Measurements from ENCODE around the gene SWI5.

SWI5 gene

GRCh38 chr9:128259156-128259555 is 16.9 kb upstream of the SWI5 start:
- peaks cover 2 to 72% (median 67%) of the 10 kb centered on the region in 5 donors for H3K36me3 ChIP-seq (ENCODE audit: control insufficient read depth in 5 of 5, insufficient read depth in 5 of 5, low read length in 5 of 5)
- no peaks in the 10 kb centered on the region for H3K27me3 ChIP-seq (ENCODE audit: control insufficient read depth in 5 of 5, insufficient read depth in 4 of 5, low read length in 5 of 5)
- no peak overlapping the region for H3K27ac ChIP-seq (ENCODE audit: low read depth, low read length)
- no peak overlapping the region for H3K4me3 ChIP-seq (ENCODE audit: low read depth in 1 of 5, low read length in 5 of 5)
- no peaks in the 10 kb centered on the region for H3K9me3 ChIP-seq (ENCODE audit: control insufficient read depth in 5 of 5, low read length in 5 of 5)
- no peak overlapping the region for H3K9ac ChIP-seq (ENCODE audit: low read length in 5 of 5)
- H3K4me1 ChIP-seq (ENCODE audit: control insufficient read depth in 5 of 5, insufficient read depth in 5 of 5, low read length in 5 of 5): peaks cover 0 to 8% (median 3%) of the 10 kb centered on the region in 5 donors

DNA sequence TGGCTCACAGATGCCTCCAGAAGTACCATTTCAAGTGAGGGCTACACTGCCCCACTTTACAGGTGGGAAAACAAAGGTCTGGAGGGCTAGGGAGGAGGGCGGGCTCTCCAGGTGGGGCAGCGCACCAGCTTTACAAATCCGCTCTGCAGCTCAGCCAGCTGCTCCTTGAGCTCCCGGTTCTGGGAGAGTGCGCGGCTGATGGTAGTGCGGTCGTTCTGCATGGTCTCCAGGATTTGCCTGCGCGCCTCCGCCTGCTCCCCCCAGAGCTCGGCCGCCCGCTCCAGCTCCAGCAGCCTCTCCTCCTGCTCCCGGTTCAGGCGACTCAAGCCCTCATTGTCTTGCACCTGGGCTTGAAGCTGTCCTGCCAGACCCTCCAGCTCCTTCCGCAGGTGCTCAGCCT is 15.7 kb upstream of the SWI5 start:
- H3K4me1 ChIP-seq (ENCODE audit: control insufficient read depth in 5 of 5, insufficient read depth in 5 of 5, low read length in 5 of 5): peaks cover 0 to 8% (median 3%) of the 10 kb centered on the region in 5 donors
- no peak overlapping the region for H3K4me3 ChIP-seq (ENCODE audit: low read depth in 1 of 5, low read length in 5 of 5)
- H3K9ac ChIP-seq (ENCODE audit: low read length in 5 of 5): no peak overlapping the region
- no peak overlapping the region for H3K27ac ChIP-seq (ENCODE audit: low read depth, low read length)
- H3K36me3 ChIP-seq (ENCODE audit: control insufficient read depth in 5 of 5, insufficient read depth in 5 of 5, low read length in 5 of 5): peaks cover 2 to 78% (median 74%) of the 10 kb centered on the region in 5 donors
- H3K9me3 ChIP-seq (ENCODE audit: control insufficient read depth in 5 of 5, low read length in 5 of 5): no peaks in the 10 kb centered on the region
- H3K27me3 ChIP-seq (ENCODE audit: control insufficient read depth in 5 of 5, insufficient read depth in 4 of 5, low read length in 5 of 5): no peaks in the 10 kb centered on the region

- no peak overlapping the region for H3K9ac ChIP-seq (ENCODE audit: low read length in 5 of 5)
- no peak overlapping the region for H3K27ac ChIP-seq (ENCODE audit: low read depth, low read length)
- peaks cover 0 to 8% (median 3%) of the 10 kb centered on the region in 5 donors for H3K4me1 ChIP-seq (ENCODE audit: control insufficient read depth in 5 of 5, insufficient read depth in 5 of 5, low read length in 5 of 5)
- no peaks in the 10 kb centered on the region for H3K9me3 ChIP-seq (ENCODE audit: control insufficient read depth in 5 of 5, low read length in 5 of 5)
- no peaks in the 10 kb centered on the region for H3K27me3 ChIP-seq (ENCODE audit: control insufficient read depth in 5 of 5, insufficient read depth in 4 of 5, low read length in 5 of 5)
- H3K36me3 ChIP-seq (ENCODE audit: control insufficient read depth in 5 of 5, insufficient read depth in 5 of 5, low read length in 5 of 5): peaks cover 5 to 85% (median 81%) of the 10 kb centered on the region in 5 donors
- no peak overlapping the region for H3K4me3 ChIP-seq (ENCODE audit: low read depth in 1 of 5, low read length in 5 of 5)
Measured at GRCh38 chr9:128262687-128263086, 13.4 kb upstream of the SWI5 start.

GRCh38 chr9:128265348-128265847 is 10.7 kb upstream of the SWI5 start:
- no peak overlapping the region for H3K9ac ChIP-seq (ENCODE audit: low read length in 5 of 5)
- no peaks in the 10 kb centered on the region for H3K9me3 ChIP-seq (ENCODE audit: control insufficient read depth in 5 of 5, low read length in 5 of 5)
- H3K4me1 ChIP-seq (ENCODE audit: control insufficient read depth in 5 of 5, insufficient read depth in 5 of 5, low read length in 5 of 5): peaks cover 0 to 8% (median 3%) of the 10 kb centered on the region in 5 donors
- H3K27ac ChIP-seq (ENCODE audit: low read depth, low read length): no peak overlapping the region
- H3K4me3 ChIP-seq (ENCODE audit: low read depth in 1 of 5, low read length in 5 of 5): no peak overlapping the region
- H3K27me3 ChIP-seq (ENCODE audit: control insufficient read depth in 5 of 5, insufficient read depth in 4 of 5, low read length in 5 of 5): no peaks in the 10 kb centered on the region
- peaks cover 5 to 79% (median 67%) of the 10 kb centered on the region in 5 donors for H3K36me3 ChIP-seq (ENCODE audit: control insufficient read depth in 5 of 5, insufficient read depth in 5 of 5, low read length in 5 of 5)

DNA sequence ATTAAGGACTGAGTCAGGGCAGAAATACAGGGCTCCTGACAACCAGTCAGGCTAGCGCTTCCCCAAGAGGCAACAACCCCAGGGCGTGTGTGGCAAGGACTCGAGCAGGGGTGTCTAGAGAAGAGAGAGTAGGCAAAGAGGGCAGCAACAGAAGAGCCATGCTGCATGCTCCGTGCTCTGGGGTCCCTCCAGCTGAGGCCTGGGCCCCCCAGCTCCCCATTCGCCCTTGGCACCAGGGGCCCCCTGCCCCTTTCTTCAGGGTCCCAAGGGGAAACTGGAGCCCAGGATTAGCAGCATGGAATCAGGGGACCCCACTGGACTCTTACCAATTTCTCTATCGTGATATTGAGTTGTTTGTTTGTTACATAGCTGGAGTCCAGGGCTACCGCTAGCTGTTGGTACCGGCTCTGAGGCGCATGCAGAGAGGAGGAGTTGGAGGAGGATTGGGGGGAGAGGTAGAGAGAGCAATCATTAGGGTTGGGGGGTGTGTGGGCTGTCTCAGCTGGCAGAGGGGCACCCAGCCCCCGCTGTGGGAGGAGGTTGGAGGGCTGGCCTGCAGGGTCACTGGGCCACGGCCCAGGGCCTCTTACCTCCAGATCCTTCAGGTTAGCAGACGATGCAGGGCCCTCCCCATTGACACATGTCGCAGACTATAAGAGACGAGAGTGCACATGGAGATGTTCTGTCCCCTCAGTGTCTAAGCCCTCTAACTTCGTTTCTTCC is 9.0 kb upstream of the SWI5 start:
- H3K4me1 ChIP-seq (ENCODE audit: control insufficient read depth in 5 of 5, insufficient read depth in 5 of 5, low read length in 5 of 5): no peaks in the 10 kb centered on the region
- H3K27ac ChIP-seq (ENCODE audit: low read depth, low read length): no peak overlapping the region
- no peaks in the 10 kb centered on the region for H3K27me3 ChIP-seq (ENCODE audit: control insufficient read depth in 5 of 5, insufficient read depth in 4 of 5, low read length in 5 of 5)
- peaks cover 5 to 74% (median 61%) of the 10 kb centered on the region in 5 donors for H3K36me3 ChIP-seq (ENCODE audit: control insufficient read depth in 5 of 5, insufficient read depth in 5 of 5, low read length in 5 of 5)
- no peak overlapping the region for H3K4me3 ChIP-seq (ENCODE audit: low read depth in 1 of 5, low read length in 5 of 5)
- no peaks in the 10 kb centered on the region for H3K9me3 ChIP-seq (ENCODE audit: control insufficient read depth in 5 of 5, low read length in 5 of 5)
- H3K9ac ChIP-seq (ENCODE audit: low read length in 5 of 5): no peak overlapping the region

DNA sequence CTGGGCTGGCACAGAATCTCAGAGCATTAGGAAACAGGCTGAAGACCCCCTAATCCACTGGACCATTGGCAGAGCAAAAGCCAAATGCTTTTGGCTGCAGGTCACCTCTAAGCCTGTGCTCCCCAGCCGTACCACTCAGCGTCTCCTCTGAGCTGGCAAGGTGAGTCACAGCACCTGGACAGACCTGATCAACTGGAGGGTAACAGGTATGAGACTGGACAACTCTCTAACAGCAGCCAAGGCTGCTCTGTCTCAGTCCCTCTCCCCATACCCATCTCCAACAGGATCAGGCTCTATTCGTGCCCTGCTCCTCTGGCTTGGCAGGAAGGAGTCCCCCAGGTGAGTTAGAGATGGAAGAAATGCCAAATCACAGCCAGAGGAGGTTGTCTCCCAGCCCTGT is 5.0 kb upstream of the SWI5 start:
- Histone ChIP-seq H3K36me3 (ENCODE audit: control insufficient read depth in 5 of 5, insufficient read depth in 5 of 5, low read length in 5 of 5) (peaks cover 3 to 61% (median 48%) of the 10 kb centered on the region in 5 donors), H3K9me3 (ENCODE audit: control insufficient read depth in 5 of 5, low read length in 5 of 5) (no peaks in the 10 kb centered on the region), H3K4me1 (ENCODE audit: control insufficient read depth in 5 of 5, insufficient read depth in 5 of 5, low read length in 5 of 5) (peaks cover 1 to 16% (median 15%) of the 10 kb centered on the region in 5 donors), H3K9ac (ENCODE audit: low read length in 5 of 5) (no peak overlapping the region), H3K27me3 (ENCODE audit: control insufficient read depth in 5 of 5, insufficient read depth in 4 of 5, low read length in 5 of 5) (no peaks in the 10 kb centered on the region), H3K27ac (ENCODE audit: low read depth, low read length) (no peak overlapping the region), H3K4me3 (ENCODE audit: low read depth in 1 of 5, low read length in 5 of 5) (no peak overlapping the region)

GRCh38 chr9:128271512-128271911 is 4.6 kb upstream of the SWI5 start:
- Histone ChIP-seq H3K27ac (ENCODE audit: low read depth, low read length) (no peak overlapping the region), H3K9me3 (ENCODE audit: control insufficient read depth in 5 of 5, low read length in 5 of 5) (no peaks in the 10 kb centered on the region), H3K27me3 (ENCODE audit: control insufficient read depth in 5 of 5, insufficient read depth in 4 of 5, low read length in 5 of 5) (no peaks in the 10 kb centered on the region), H3K4me1 (ENCODE audit: control insufficient read depth in 5 of 5, insufficient read depth in 5 of 5, low read length in 5 of 5) (peaks cover 1 to 20% (median 18%) of the 10 kb centered on the region in 5 donors), H3K36me3 (ENCODE audit: control insufficient read depth in 5 of 5, insufficient read depth in 5 of 5, low read length in 5 of 5) (peaks cover 2 to 58% (median 44%) of the 10 kb centered on the region in 5 donors), H3K4me3 (ENCODE audit: low read depth in 1 of 5, low read length in 5 of 5) (no peak overlapping the region), H3K9ac (ENCODE audit: low read length in 5 of 5) (no peak overlapping the region)

GRCh38 chr9:128274245-128274644 is 1.8 kb upstream of the SWI5 start:
- H3K4me3 ChIP-seq (ENCODE audit: low read depth in 1 of 5, low read length in 5 of 5): peak overlapping the region in 3 of 5 donors; percentile 83 to 88 (median 86)
- H3K4me1 ChIP-seq (ENCODE audit: control insufficient read depth in 5 of 5, insufficient read depth in 5 of 5, low read length in 5 of 5): peaks cover 1 to 34% (median 31%) of the 10 kb centered on the region in 5 donors
- H3K27ac ChIP-seq (ENCODE audit: low read depth, low read length): peak overlapping the region; percentile 77
- peak overlapping the region in 3 of 5 donors; percentile 13 to 92 (median 58) for H3K9ac ChIP-seq (ENCODE audit: low read length in 5 of 5)
- H3K36me3 ChIP-seq (ENCODE audit: control insufficient read depth in 5 of 5, insufficient read depth in 5 of 5, low read length in 5 of 5): peaks cover 0 to 33% (median 21%) of the 10 kb centered on the region in 5 donors
- no peaks in the 10 kb centered on the region for H3K27me3 ChIP-seq (ENCODE audit: control insufficient read depth in 5 of 5, insufficient read depth in 4 of 5, low read length in 5 of 5)
- H3K9me3 ChIP-seq (ENCODE audit: control insufficient read depth in 5 of 5, low read length in 5 of 5): no peaks in the 10 kb centered on the region

- Histone ChIP-seq H3K9me3 (ENCODE audit: control insufficient read depth in 5 of 5, low read length in 5 of 5) (no peaks in the 10 kb centered on the region), H3K36me3 (ENCODE audit: control insufficient read depth in 5 of 5, insufficient read depth in 5 of 5, low read length in 5 of 5) (peaks cover 0 to 25% (median 21%) of the 10 kb centered on the region in 5 donors), H3K9ac (ENCODE audit: low read length in 5 of 5) (peak within 1 kb of the TSS; percentile 66 to 92 (median 90)), H3K4me1 (ENCODE audit: control insufficient read depth in 5 of 5, insufficient read depth in 5 of 5, low read length in 5 of 5) (peaks cover 1 to 42% (median 31%) of the 10 kb centered on the region in 5 donors), H3K27ac (ENCODE audit: low read depth, low read length) (peak within 1 kb of the TSS; percentile 80), H3K27me3 (ENCODE audit: control insufficient read depth in 5 of 5, insufficient read depth in 4 of 5, low read length in 5 of 5) (no peaks in the 10 kb centered on the region), H3K4me3 (ENCODE audit: low read depth in 1 of 5, low read length in 5 of 5) (peak within 1 kb of the TSS; percentile 85 to 97 (median 88))
Measured at GRCh38 chr9:128275198-128276007, 673 bp upstream of the SWI5 start, which contains the start of gene GOLGA2. Gene GOLGA2, minus strand, starts transcription at chr9:128276007. Its CDS starts 31 bp downstream, at chr9:128275976.

Measured in subcutaneous abdominal adipose tissue (tissue), 5 donors.